ENCODE results near the gene MACROD1. TPM values are rescaled to one million over a fixed set of nuclear protein-coding genes. Genes with fewer than 3 reads are reported as not detected.

The MACROD1 gene
- total and polyA plus RNA-seq, 2 of the 13 experiments (the other 11 are each of a cell fraction or from before 2014, with no cell fraction given) = 23.1 to 34.5 TPM

GRCh38 chr11:64078905-64079304 lies 87.0 kb downstream of the MACROD1 start:
- Histone ChIP-seq H2AFZ (ENCODE audit: low read length) (no peak overlapping the region), H3K4me1 (ENCODE audit: insufficient read depth, low read length) (no peaks in the 10 kb centered on the region), H3K9ac (ENCODE audit: insufficient read depth, low read depth, low read length) (no peak overlapping the region), H3K9me3 (ENCODE audit: low read length) (no peaks in the 10 kb centered on the region), H3K4me2 (ENCODE audit: low read depth, low read length) (no peak overlapping the region), H3K4me3 (replicated peaks in 1 of 3; ENCODE audit: insufficient read depth in 1 of 3, low read depth in 2 of 3, low read length in 3 of 3) (no peak overlapping the region), H3K36me3 (replicated peaks in 1 of 2; ENCODE audit: control insufficient read depth in 1 of 2, insufficient read depth in 2 of 2, low read length in 2 of 2) (no peaks in the 10 kb centered on the region), H3K27ac (ENCODE audit: extremely low read length, insufficient read depth, low read length) (no peak overlapping the region), H3K79me2 (ENCODE audit: insufficient read depth, low read length) (no peaks in the 10 kb centered on the region), H3K27me3 (ENCODE audit: control insufficient read depth in 1 of 2, insufficient read depth in 2 of 2, low read length in 2 of 2) (no peaks in the 10 kb centered on the region; a peak in 1 of 5 replicates), H4K20me1 (ENCODE audit: insufficient read depth, low read length) (peaks cover 14% of the 10 kb centered on the region; the same call in 1 of the 2 replicates)
- TF ChIP-seq KLF9 (CRISPR knock-in tag; IDR thresholded peaks at IDR 0.05; ENCODE audit: low read depth) (no peak), U2AF2 (IDR thresholded peaks at IDR 0.05; ENCODE audit: low read depth, low read length) (no peak), RFX1 (IDR thresholded peaks at IDR 0.05) (no peak), DNMT1 (CRISPR knock-in tag; IDR thresholded peaks at IDR 0.05) (no peak), TMF1 (CRISPR knock-in tag; IDR thresholded peaks at IDR 0.05; ENCODE audit: low read depth) (no peak), GABPB1 (CRISPR knock-in tag; IDR thresholded peaks at IDR 0.05) (no peak), XRCC5 (optimal IDR thresholded peaks at IDR 0.05; ENCODE audit: low read length) (no peak), ZNF501 (CRISPR knock-in tag; IDR thresholded peaks at IDR 0.05) (no peak), BRD4 (CRISPR knock-in tag; IDR thresholded peaks at IDR 0.05) (no peak)
- TF ChIP-seq, protein P1, sequence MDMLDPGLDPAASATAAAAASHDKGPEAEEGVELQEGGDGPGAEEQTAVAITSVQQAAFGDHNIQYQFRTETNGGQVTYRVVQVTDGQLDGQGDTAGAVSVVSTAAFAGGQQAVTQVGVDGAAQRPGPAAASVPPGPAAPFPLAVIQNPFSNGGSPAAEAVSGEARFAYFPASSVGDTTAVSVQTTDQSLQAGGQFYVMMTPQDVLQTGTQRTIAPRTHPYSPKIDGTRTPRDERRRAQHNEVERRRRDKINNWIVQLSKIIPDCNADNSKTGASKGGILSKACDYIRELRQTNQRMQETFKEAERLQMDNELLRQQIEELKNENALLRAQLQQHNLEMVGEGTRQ (IDR thresholded peaks at IDR 0.05; ENCODE audit: low read depth, low read length) = no peak
- TF ChIP-seq, protein P1 (CRISPR knock-in tag; IDR thresholded peaks at IDR 0.05; ENCODE audit: borderline replicate concordance) = no peak
- TF ChIP-seq, protein P2, sequence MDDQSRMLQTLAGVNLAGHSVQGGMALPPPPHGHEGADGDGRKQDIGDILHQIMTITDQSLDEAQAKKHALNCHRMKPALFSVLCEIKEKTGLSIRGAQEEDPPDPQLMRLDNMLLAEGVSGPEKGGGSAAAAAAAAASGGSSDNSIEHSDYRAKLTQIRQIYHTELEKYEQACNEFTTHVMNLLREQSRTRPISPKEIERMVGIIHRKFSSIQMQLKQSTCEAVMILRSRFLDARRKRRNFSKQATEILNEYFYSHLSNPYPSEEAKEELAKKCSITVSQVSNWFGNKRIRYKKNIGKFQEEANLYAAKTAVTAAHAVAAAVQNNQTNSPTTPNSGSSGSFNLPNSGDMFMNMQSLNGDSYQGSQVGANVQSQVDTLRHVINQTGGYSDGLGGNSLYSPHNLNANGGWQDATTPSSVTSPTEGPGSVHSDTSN (CRISPR knock-in tag; IDR thresholded peaks at IDR 0.05; ENCODE audit: borderline replicate concordance) = no peak
- in situ Hi-C loops (cut with HindIII; ENCODE audit: extremely low pct_ligation_motif_present, low pct_unique_long_range_greater_than_20kb) (no loop called here), intact Hi-C loops (cut with micrococcal nuclease; ENCODE audit: unreplicated experiment) (no loop called here)
- 91% methylated on average over 13 of the region's 13 CpGs for WGBS (ENCODE audit: low lambda C conversion rate)
- no TSS peak for BruUV-seq (replicated peaks)
- DNase-seq (ENCODE audit: low spot score) (no peak), FAIRE-seq (no peak), ATAC-seq (no peak)
- ChIA-PET POLR2A (no interaction called here), CTCF (ENCODE audit: low intra/inter-chr PET ratio, low total read pairs) (no interaction called here)

Data from HepG2 (cell line).